ENCODE data around the gene IMP3. TPM values are rescaled to one million over a fixed set of nuclear protein-coding genes. Genes with fewer than 3 reads are reported as not detected.
"Not testable (repeated sequence)": the region's sequence is repeated elsewhere in the genome, so short reads cannot be mapped to it uniquely, and the experiment has no call there.

IMP3 gene
- polyA plus RNA-seq, 1 donor = 48.0 TPM

GRCh38 chr15:75651810-75652543, 12.0 kb upstream of the IMP3 start:
- DNase-seq = no peak

GRCh38 chr15:75650908-75651809, 11.1 kb upstream of the IMP3 start:
- no peak for DNase-seq

- DNase-seq = no peak
Observed at GRCh38 chr15:75649848-75650247, 9.8 kb upstream of the IMP3 start.

GRCh38 chr15:75649045-75649761, 9.2 kb upstream of the IMP3 start:
- DNase-seq = no peak

GRCh38 chr15:75648156-75649000, 8.4 kb upstream of the IMP3 start:
- DNase-seq = no peak

GRCh38 chr15:75647370-75648155, 7.5 kb upstream of the IMP3 start, which contains the start of gene SNX33:
Gene SNX33 (plus strand): TSS chr15:75647912. CDS start chr15:75649103, 1,191 bp downstream.
- DNase-seq = peak; percentile 82

GRCh38 chr15:75646944-75647364, 6.9 kb upstream of the IMP3 start:
- DNase-seq = no peak

- DNase-seq = no peak
Observed at GRCh38 chr15:75646112-75646943, 6.3 kb upstream of the IMP3 start.

GRCh38 chr15:75644376-75644775, 4.4 kb upstream of the IMP3 start:
- DNase-seq = no peak

- DNase-seq = no peak
Observed at GRCh38 chr15:75641603-75642002, 1.6 kb upstream of the IMP3 start.

GRCh38 chr15:75641179-75641503, 1.1 kb upstream of the IMP3 start:
- DNase-seq = no peak

GRCh38 chr15:75640483-75641178, 607 bp upstream of the IMP3 start:
- no peak for DNase-seq

- no peak for DNase-seq
Observed at GRCh38 chr15:75639191-75639708, 774 bp downstream of the IMP3 start.

- no peak for DNase-seq
Observed at GRCh38 chr15:75637245-75638009, 2.6 kb downstream of the IMP3 start.

- no peak for DNase-seq
Observed at GRCh38 chr15:75636026-75636425, 4.0 kb downstream of the IMP3 start.

GRCh38 chr15:75633922-75634321, 6.1 kb downstream of the IMP3 start:
- not testable (repeated sequence) for DNase-seq

- DNase-seq = no peak
Observed at GRCh38 chr15:75631935-75632334, 8.1 kb downstream of the IMP3 start.

Measured in left kidney (tissue), 2 donors.